Astrocyte (in vitro differentiated cells and primary cell): Measurements from ENCODE around the gene S1PR2. TPM values are rescaled to one million over a fixed set of nuclear protein-coding genes. Genes with fewer than 3 reads are reported as not detected.
"Not testable (repeated sequence)": the region's sequence is repeated elsewhere in the genome, so short reads cannot be mapped to it uniquely, and the experiment has no call there.

ENCODE experiments used
- DNase-seq: peaks from one replicate; pipeline ENCODE4 v3.0.0-alpha.2; 2010; ENCODE audit warnings: low read depth
- FAIRE-seq: peaks from 2 replicates; lab custom pipeline; 2011; peaks lifted over from hg19 to GRCh38; lab: Jason Lieb, UNC
- H2AFZ ChIP-seq: 2 replicates; pipeline ENCODE4 v1.6.0; 2012; ENCODE audit warnings: low read depth, low read length, inconsistent platforms
- H3K27ac ChIP-seq: 2 replicates; pipeline ENCODE4 v1.5.1; 2011; ENCODE audit warnings: low read depth, low read length, inconsistent platforms
- H3K27me3 ChIP-seq: 2 replicates; pipeline ENCODE4 v1.6.0; 2011; ENCODE audit warnings: low read length, inconsistent platforms; ENCODE audit not compliant: insufficient read depth
- H3K36me3 ChIP-seq: 2 replicates; pipeline ENCODE4 v1.5.1; 2011; ENCODE audit warnings: low read length, inconsistent platforms; ENCODE audit not compliant: insufficient read depth
- H3K4me1 ChIP-seq: 2 replicates; pipeline ENCODE4 v1.5.1; 2011; ENCODE audit warnings: low read length, inconsistent platforms; ENCODE audit not compliant: insufficient read depth
- H3K4me2 ChIP-seq: 2 replicates; pipeline ENCODE4 v1.6.0; 2012; ENCODE audit warnings: low read length, inconsistent platforms
- H3K4me3 ChIP-seq: 2 replicates; pipeline ENCODE4 v1.5.1; 2011; ENCODE audit warnings: low read depth, mild to moderate bottlenecking, low read length, inconsistent platforms; ENCODE audit not compliant: insufficient read depth
- H3K79me2 ChIP-seq: 2 replicates; pipeline ENCODE4 v1.6.0; 2012; ENCODE audit warnings: mild to moderate bottlenecking, low read length, inconsistent platforms; ENCODE audit not compliant: insufficient read depth
- H3K9ac ChIP-seq: 2 replicates; pipeline ENCODE4 v1.6.0; 2012; ENCODE audit warnings: mild to moderate bottlenecking, low read length, inconsistent platforms
- H3K9me3 ChIP-seq: 2 replicates; pipeline ENCODE4 v1.5.1; 2012; ENCODE audit warnings: low read depth, mild to moderate bottlenecking, low read length, inconsistent platforms; ENCODE audit not compliant: insufficient read depth
- H4K20me1 ChIP-seq: 2 replicates; pipeline ENCODE4 v1.6.0; 2012; ENCODE audit warnings: low read length, inconsistent platforms; ENCODE audit not compliant: insufficient read depth
- H3K27ac Mint-ChIP-seq: one replicate; pipeline ENCODE4 v1.8.0; 2021; ENCODE audit warnings: mild to moderate bottlenecking, mixed read lengths; ENCODE audit not compliant: unreplicated experiment
- H3K27me3 Mint-ChIP-seq: one replicate; pipeline ENCODE4 v1.8.0; 2021; ENCODE audit warnings: low read depth, mixed read lengths; ENCODE audit not compliant: unreplicated experiment
- H3K36me3 Mint-ChIP-seq: one replicate; pipeline ENCODE4 v1.8.0; 2021; ENCODE audit warnings: low read depth, mixed read lengths; ENCODE audit not compliant: unreplicated experiment
- H3K4me1 Mint-ChIP-seq: one replicate; pipeline ENCODE4 v1.8.0; 2021; ENCODE audit warnings: low read depth, mixed read lengths; ENCODE audit not compliant: unreplicated experiment
- H3K4me3 Mint-ChIP-seq: one replicate; pipeline ENCODE4 v1.8.0; 2021; ENCODE audit warnings: mild to moderate bottlenecking, moderate library complexity, mixed read lengths; ENCODE audit not compliant: unreplicated experiment
- H3K9me3 Mint-ChIP-seq: one replicate; pipeline ENCODE4 v1.8.0; 2021; ENCODE audit warnings: mild to moderate bottlenecking, mixed read lengths; ENCODE audit not compliant: unreplicated experiment
- EZH2 ChIP-seq: IDR thresholded peaks from 2 replicates; pipeline ENCODE4 v1.6.1; 2012; ENCODE audit warnings: mild to moderate bottlenecking, low read length, inconsistent platforms; ENCODE audit not compliant: insufficient read depth
- total RNA-seq: library from RNA; stranded (reverse); gene quantifications from 2 replicates; pipeline ENCODE4 v1.2.1, GENCODE V29; 2021
- TF ChIP-seq, protein P1 (sequence below): IDR thresholded peaks from 2 replicates; pipeline ENCODE4 v1.5.1; 2011; ENCODE audit warnings: low read depth, mild to moderate bottlenecking, inconsistent platforms, low read length, moderate library complexity; ENCODE audit not compliant: insufficient read depth

S1PR2 gene
- total RNA-seq, 1 donor from 2014 or later: 15.7 TPM

- Histone ChIP-seq H4K20me1 (no peaks in the 10 kb centered on the region), H3K4me1 (no peaks in the 10 kb centered on the region), H3K9me3 (no peaks in the 10 kb centered on the region), H2AFZ (no peak overlapping the region), H3K9ac (no peak overlapping the region), H3K4me3 (no peak overlapping the region), H3K36me3 (no peaks in the 10 kb centered on the region), H3K4me2 (no peak overlapping the region), H3K27me3 (no peaks in the 10 kb centered on the region), H3K79me2 (no peaks in the 10 kb centered on the region), H3K27ac (no peak overlapping the region)
- FAIRE-seq (no peak), DNase-seq (no peak)
- Mint-ChIP-seq H3K27me3 (no peaks in the 10 kb centered on the region), H3K36me3 (no peaks in the 10 kb centered on the region), H3K4me1 (peaks cover 2% of the 10 kb centered on the region), H3K27ac (no peak overlapping the region), H3K4me3 (no peak overlapping the region), H3K9me3 (peaks cover 3% of the 10 kb centered on the region)
- TF ChIP-seq EZH2: no peak
- TF ChIP-seq, protein P1, sequence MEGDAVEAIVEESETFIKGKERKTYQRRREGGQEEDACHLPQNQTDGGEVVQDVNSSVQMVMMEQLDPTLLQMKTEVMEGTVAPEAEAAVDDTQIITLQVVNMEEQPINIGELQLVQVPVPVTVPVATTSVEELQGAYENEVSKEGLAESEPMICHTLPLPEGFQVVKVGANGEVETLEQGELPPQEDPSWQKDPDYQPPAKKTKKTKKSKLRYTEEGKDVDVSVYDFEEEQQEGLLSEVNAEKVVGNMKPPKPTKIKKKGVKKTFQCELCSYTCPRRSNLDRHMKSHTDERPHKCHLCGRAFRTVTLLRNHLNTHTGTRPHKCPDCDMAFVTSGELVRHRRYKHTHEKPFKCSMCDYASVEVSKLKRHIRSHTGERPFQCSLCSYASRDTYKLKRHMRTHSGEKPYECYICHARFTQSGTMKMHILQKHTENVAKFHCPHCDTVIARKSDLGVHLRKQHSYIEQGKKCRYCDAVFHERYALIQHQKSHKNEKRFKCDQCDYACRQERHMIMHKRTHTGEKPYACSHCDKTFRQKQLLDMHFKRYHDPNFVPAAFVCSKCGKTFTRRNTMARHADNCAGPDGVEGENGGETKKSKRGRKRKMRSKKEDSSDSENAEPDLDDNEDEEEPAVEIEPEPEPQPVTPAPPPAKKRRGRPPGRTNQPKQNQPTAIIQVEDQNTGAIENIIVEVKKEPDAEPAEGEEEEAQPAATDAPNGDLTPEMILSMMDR: no peak
Measured at GRCh38 chr19:10243606-10244005, 12.5 kb upstream of the S1PR2 start.

GRCh38 chr19:10241826-10242449, 10.8 kb upstream of the S1PR2 start:
- not testable (repeated sequence) for H3K27ac ChIP-seq, H3K4me1 Mint-ChIP-seq, H3K4me3 Mint-ChIP-seq, H3K9me3 Mint-ChIP-seq, H3K27me3 ChIP-seq, H2AFZ ChIP-seq, H3K36me3 Mint-ChIP-seq, FAIRE-seq, H3K79me2 ChIP-seq, H4K20me1 ChIP-seq, H3K4me3 ChIP-seq, DNase-seq, H3K9ac ChIP-seq, H3K4me2 ChIP-seq, H3K27me3 Mint-ChIP-seq, H3K4me1 ChIP-seq, H3K36me3 ChIP-seq, H3K9me3 ChIP-seq, H3K27ac Mint-ChIP-seq

- peaks cover 3% of the 10 kb centered on the region for H3K4me1 ChIP-seq
- no peak for FAIRE-seq
- TF ChIP-seq EZH2: no peak
- TF ChIP-seq, protein P1: no peak
- no peaks in the 10 kb centered on the region for H3K79me2 ChIP-seq
- no peak overlapping the region for H3K27ac ChIP-seq
- no peaks in the 10 kb centered on the region for H3K36me3 Mint-ChIP-seq
- no peaks in the 10 kb centered on the region for H3K9me3 ChIP-seq
- no peak overlapping the region for H3K27ac Mint-ChIP-seq
- no peaks in the 10 kb centered on the region for H3K27me3 Mint-ChIP-seq
- H3K4me1 Mint-ChIP-seq: peaks cover 1% of the 10 kb centered on the region
- H3K4me3 Mint-ChIP-seq: no peak overlapping the region
- no peak overlapping the region for H3K4me2 ChIP-seq
- H3K9me3 Mint-ChIP-seq: no peaks in the 10 kb centered on the region
- no peaks in the 10 kb centered on the region for H4K20me1 ChIP-seq
- no peak overlapping the region for H2AFZ ChIP-seq
- no peaks in the 10 kb centered on the region for H3K27me3 ChIP-seq
- no peak overlapping the region for H3K4me3 ChIP-seq
- no peak for DNase-seq
- no peaks in the 10 kb centered on the region for H3K36me3 ChIP-seq
- no peak overlapping the region for H3K9ac ChIP-seq
Measured at GRCh38 chr19:10238172-10238783, 7.1 kb upstream of the S1PR2 start.
